Bronchial epithelial cell (primary cell): ENCODE measurements around the gene RAD51B. TPM values are rescaled to one million over a fixed set of nuclear protein-coding genes. Genes with fewer than 3 reads are reported as not detected.

Experiments used
- DNase-seq: peaks from one replicate; pipeline ENCODE4 v3.0.0-alpha.2; 2010; ENCODE audit warnings: low read depth
- FAIRE-seq: peaks from 2 replicates; lab custom pipeline; 2011; peaks lifted over from hg19 to GRCh38; lab: Jason Lieb, UNC
- H3K27me3 ChIP-seq: 2 replicates; pipeline ENCODE4 v1.5.1; 2011; ENCODE audit warnings: low read length; ENCODE audit not compliant: control insufficient read depth, insufficient read depth
- H3K36me3 ChIP-seq: 2 replicates; pipeline ENCODE4 v1.5.1; 2011; ENCODE audit warnings: low read length; ENCODE audit not compliant: control insufficient read depth, insufficient read depth
- H3K4me3 ChIP-seq: 2 replicates; pipeline ENCODE4 v1.5.1; 2011; ENCODE audit warnings: mild to moderate bottlenecking, low read depth, low read length, control low read depth
- total RNA-seq: library from RNA; depleted of rRNA; stranded (reverse); fragments of >200 nt; gene quantifications from 2 replicates; pipeline ENCODE4 v1.2.1, GENCODE V29; 2014
- TF ChIP-seq, protein P1 (sequence below): IDR thresholded peaks from 2 replicates; pipeline ENCODE4 v1.5.1; 2011; ENCODE audit warnings: mild to moderate bottlenecking, moderate library complexity, low read length, control low read depth, inconsistent platforms; ENCODE audit not compliant: insufficient read depth, severe bottlenecking

The RAD51B gene
- total RNA-seq, 1 donor from 2014 or later = 12.1 TPM

DNA sequence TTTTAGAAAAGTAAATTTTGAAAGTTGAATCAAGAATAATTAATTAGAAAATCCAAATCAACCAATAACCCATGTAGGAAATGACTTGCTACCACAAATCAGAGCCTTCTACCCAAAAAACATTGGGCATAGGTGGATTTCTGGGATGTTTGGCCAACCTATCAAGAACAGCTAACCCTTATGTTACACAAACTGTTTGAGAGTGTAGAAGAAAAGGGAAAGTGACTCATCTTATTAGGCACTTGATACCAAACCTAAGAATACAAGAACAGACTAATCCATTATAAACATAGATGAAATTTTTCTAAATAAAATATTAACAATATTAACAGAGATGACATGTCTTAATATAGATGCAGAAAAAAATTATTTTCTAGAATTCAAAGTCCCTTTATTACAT, 712.9 kb downstream of the RAD51B start:
- H3K36me3 ChIP-seq = no peaks in the 10 kb centered on the region
- DNase-seq = peak; percentile 63
- no peaks in the 10 kb centered on the region for H3K27me3 ChIP-seq
- no peak overlapping the region for H3K4me3 ChIP-seq
- no peak for FAIRE-seq
- TF ChIP-seq, protein P1, sequence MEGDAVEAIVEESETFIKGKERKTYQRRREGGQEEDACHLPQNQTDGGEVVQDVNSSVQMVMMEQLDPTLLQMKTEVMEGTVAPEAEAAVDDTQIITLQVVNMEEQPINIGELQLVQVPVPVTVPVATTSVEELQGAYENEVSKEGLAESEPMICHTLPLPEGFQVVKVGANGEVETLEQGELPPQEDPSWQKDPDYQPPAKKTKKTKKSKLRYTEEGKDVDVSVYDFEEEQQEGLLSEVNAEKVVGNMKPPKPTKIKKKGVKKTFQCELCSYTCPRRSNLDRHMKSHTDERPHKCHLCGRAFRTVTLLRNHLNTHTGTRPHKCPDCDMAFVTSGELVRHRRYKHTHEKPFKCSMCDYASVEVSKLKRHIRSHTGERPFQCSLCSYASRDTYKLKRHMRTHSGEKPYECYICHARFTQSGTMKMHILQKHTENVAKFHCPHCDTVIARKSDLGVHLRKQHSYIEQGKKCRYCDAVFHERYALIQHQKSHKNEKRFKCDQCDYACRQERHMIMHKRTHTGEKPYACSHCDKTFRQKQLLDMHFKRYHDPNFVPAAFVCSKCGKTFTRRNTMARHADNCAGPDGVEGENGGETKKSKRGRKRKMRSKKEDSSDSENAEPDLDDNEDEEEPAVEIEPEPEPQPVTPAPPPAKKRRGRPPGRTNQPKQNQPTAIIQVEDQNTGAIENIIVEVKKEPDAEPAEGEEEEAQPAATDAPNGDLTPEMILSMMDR = no peak

DNA sequence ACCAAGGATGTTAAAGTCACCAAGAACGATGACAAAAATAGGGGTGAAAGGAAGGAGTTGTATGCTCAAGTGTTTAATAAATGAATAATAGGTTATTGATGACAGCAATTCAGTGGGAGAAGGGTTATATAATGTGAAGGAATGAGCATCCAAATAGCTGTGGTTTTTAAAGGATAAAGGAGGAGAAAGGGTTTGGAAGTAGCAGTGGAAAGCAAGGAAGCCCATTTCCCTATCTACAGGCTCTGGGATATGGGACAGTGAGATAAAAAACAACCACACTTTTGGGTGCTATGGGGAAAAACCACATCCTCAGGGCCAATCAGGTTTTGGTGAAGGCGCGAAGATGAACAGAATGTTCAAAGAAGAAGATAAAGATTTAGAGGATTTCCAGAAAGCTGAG, 714.7 kb downstream of the RAD51B start:
- Histone ChIP-seq H3K4me3 (no peak overlapping the region), H3K36me3 (no peaks in the 10 kb centered on the region), H3K27me3 (no peaks in the 10 kb centered on the region)
- FAIRE-seq (no peak), DNase-seq (no peak)
- TF ChIP-seq, protein P1 = no peak

DNA sequence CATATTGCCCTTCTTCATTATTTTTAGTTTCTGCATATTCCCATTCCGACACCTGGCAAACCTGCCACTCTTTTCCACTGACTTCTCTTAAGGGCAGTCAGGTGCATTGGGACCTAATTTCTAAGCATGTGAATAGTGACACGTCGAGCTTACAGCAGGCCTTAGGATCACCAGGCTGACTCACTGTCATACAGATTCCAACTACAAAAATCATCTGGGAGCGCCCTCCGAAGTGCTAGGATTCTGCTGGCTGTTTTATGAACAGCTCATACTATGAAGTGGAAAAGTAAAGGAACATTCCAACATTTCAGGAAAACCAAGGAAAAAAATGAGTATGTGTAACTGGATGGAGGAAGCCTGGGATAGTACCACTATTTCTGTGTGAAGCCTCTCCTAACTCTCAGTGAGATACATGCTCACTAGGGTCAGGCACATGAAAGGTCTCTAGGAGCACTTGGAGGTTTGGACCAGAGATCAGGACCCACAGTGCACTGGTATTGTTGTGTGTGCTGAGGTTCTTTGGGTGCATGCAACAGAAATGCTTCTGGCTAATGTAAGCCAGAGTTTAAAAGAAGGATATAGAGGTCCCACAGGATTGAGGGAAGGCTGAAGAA, 715.9 kb downstream of the RAD51B start:
- DNase-seq (peak; percentile 95), FAIRE-seq (peak; percentile 95)
- Histone ChIP-seq H3K4me3 (no peak overlapping the region), H3K36me3 (no peaks in the 10 kb centered on the region), H3K27me3 (no peaks in the 10 kb centered on the region)
- TF ChIP-seq, protein P1 = no peak

DNA sequence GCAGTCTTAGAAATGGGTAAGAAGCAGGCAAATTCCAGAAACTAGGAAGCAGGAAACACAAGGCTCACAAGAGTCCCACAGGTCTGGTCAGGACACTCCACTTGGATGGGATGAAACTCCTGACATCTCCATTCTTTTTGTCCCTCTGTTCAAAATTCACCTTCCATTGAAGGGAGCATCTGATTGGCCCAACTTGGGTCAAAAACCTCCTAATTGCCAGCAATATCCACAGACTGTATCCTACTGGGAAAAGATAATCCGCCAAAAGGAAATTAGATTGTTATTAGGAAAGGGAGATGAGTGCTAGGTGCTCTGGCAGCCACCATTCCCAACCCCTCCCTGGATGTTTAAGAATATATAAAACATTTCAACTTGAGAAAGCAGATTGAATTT, 716.4 kb downstream of the RAD51B start:
- TF ChIP-seq, protein P1 = no peak
- no peak overlapping the region for H3K4me3 ChIP-seq
- DNase-seq = no peak
- no peak for FAIRE-seq
- H3K36me3 ChIP-seq = no peaks in the 10 kb centered on the region
- no peaks in the 10 kb centered on the region for H3K27me3 ChIP-seq

DNA sequence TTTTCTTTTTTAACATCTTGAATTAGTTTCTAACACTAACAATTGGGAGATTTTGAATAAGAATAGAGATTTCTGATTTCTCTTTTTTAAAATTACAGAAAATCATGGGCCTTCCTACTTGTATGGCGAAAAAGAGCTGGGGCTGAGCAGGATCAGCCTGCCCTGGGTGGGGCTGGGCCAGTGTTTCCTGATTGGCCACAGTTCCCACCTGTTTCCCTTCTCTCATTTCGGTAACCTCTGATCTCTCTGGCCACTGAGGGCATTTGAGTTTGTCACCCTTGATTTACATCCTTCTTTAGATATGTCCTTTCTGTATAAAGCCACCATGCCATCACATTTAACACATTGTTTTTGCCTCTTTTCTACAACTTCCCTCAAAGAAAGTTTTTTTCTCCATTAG, 719.1 kb downstream of the RAD51B start:
- no peaks in the 10 kb centered on the region for H3K27me3 ChIP-seq
- H3K4me3 ChIP-seq = no peak overlapping the region
- H3K36me3 ChIP-seq = no peaks in the 10 kb centered on the region
- TF ChIP-seq, protein P1 = no peak
- no peak for DNase-seq
- FAIRE-seq = no peak

DNA sequence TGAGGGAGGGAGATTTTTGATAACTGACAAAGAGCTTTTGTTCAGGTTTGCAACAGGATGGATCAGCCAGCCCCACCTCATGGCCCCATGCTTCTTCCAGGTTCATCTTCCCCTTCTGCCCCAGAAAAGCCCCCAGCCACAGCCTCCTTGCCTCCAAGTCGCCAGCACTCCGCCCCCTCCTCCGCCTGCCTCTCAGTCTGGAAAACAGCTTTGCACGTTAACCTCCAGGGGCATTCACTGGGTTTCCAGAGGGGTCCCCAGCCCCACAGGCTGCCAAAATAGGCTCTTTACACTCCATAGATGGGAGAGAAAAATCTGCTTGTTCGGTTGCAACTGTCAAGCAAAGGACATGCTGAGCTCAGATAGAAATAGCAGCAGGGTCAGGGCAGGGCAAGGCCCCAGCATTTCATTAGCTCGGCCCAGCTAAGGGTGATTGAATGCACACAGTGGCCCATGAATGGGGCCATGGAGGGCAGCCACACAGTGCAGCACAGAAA, 719.7 kb downstream of the RAD51B start:
- H3K4me3 ChIP-seq = no peak overlapping the region
- FAIRE-seq (no peak), DNase-seq (no peak)
- no peaks in the 10 kb centered on the region for H3K36me3 ChIP-seq
- no peaks in the 10 kb centered on the region for H3K27me3 ChIP-seq
- TF ChIP-seq, protein P1 = no peak
